Measurements from ENCODE around the gene NTRK3.

- no peak for TF ChIP-seq CTCF (IDR thresholded peaks at IDR 0.05; ENCODE audit: low read depth, low read length, missing input control)
- TF ChIP-seq TAF1 (conservative IDR thresholded peaks at IDR 0.05): no peak
- TF ChIP-seq FOXA2 (IDR thresholded peaks at IDR 0.05): no peak
Observed at GRCh38 chr15:87916208-87916607, 340.3 kb downstream of the NTRK3 start.
